Uterus (tissue), 4 donors: ENCODE data around the gene CPEB1. TPM values are rescaled to one million over a fixed set of nuclear protein-coding genes. Genes with fewer than 3 reads are reported as not detected.

Source experiments
- DNase-seq, 2 donors: peaks; one replicate each; pipeline ENCODE4 v3.0.0-alpha.2; 2019 to 2020
- H3K27ac ChIP-seq, 2 donors: fragments of 200-600 bp; sonication (generic); 1 replicate in 1 of 2; 2 replicates in 1 of 2; pipeline ENCODE4 v1.5.1; 2016 to 2018
- H3K27me3 ChIP-seq, 2 donors: fragments of 200-600 bp; sonication (generic); one replicate each; pipeline ENCODE4 v1.5.1; 2018 to 2019; ENCODE audit warnings: control low read depth in 1 of 2
- H3K36me3 ChIP-seq, 2 donors: fragments of 200-600 bp; sonication (generic); one replicate each; pipeline ENCODE4 v1.5.1; 2019; ENCODE audit warnings: control low read depth in 1 of 2
- H3K4me1 ChIP-seq, 2 donors: fragments of 200-600 bp; sonication (generic); one replicate each; pipeline ENCODE4 v1.5.1; 2018 to 2019; ENCODE audit warnings: control low read depth in 1 of 2
- H3K4me3 ChIP-seq, 2 donors: fragments of 200-600 bp; sonication (generic); 1 replicate in 1 of 2; 2 replicates in 1 of 2; pipeline ENCODE4 v1.5.1; 2018 to 2019; ENCODE audit warnings: mild to moderate bottlenecking in 1 of 2
- H3K9me3 ChIP-seq, 2 donors: fragments of 200-600 bp; sonication (generic); one replicate each; pipeline ENCODE4 v1.5.1; 2019; ENCODE audit warnings: control low read depth in 1 of 2
- POLR2A ChIP-seq, 2 donors: fragments of 450-650 bp; IDR thresholded peaks; one replicate each; pipeline ENCODE4 v1.6.1; 2016; ENCODE audit warnings: antibody characterized with exemption in 2 of 2, mild to moderate bottlenecking in 1 of 2, moderate library complexity in 1 of 2
- intact Hi-C: fragments of 100-400 bp; cut with DNase I; formaldehyde crosslinking; loops from one replicate; pipeline ENCODE4 v1.15.1; 2023; ENCODE audit warnings: low total_unique reads
- total RNA-seq, 4 donors: library from RNA; depleted of rRNA in 3 of 4; stranded (reverse); fragments of >200 nt in 3 of 4; gene quantifications; one replicate each; pipeline versions ENCODE4 v1.1.0 to v1.2.4, GENCODE V29; 2014 to 2023
- TF ChIP-seq, protein P1 (sequence below), 4 experiments: fragments of 200-600 bp in 2 of 4; fragments of 450-650 bp in 2 of 4; sonication (generic) in 2 of 4; IDR thresholded peaks; one replicate each; pipeline ENCODE4 v1.5.1; 2016 to 2019; ENCODE audit warnings: antibody characterized with exemption in 4 of 4, mild to moderate bottlenecking in 2 of 4, moderate library complexity in 1 of 4
- donor health status: DM: yes; HTN: yes; CAD: no.

CPEB1 gene
- total RNA-seq, 4 donors from 2014 or later: 0.77 to 14.1 (median 2.9) TPM

DNA sequence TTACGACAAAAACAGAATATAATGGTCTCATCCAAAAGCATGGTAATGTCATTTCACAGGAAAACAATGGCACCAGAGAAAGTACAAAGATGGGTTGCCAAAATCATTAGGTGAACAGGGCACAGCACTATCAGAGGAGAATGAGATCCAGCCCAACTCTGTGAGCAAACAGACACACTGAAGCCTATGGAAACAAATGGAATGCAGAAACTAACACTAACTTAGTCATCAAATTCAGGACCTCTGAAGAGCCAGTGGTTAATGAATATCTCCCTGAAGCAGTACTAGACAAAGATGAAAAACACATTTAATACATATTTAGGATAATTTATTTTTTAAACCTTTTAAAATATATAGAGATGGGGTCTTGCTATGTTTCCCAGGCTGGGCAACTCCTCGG is 92.3 kb downstream of the CPEB1 start:
- no peaks in the 10 kb centered on the region for H3K27me3 ChIP-seq

GRCh38 chr15:82554351-82554750 is 92.8 kb downstream of the CPEB1 start:
- TF ChIP-seq, protein P1, sequence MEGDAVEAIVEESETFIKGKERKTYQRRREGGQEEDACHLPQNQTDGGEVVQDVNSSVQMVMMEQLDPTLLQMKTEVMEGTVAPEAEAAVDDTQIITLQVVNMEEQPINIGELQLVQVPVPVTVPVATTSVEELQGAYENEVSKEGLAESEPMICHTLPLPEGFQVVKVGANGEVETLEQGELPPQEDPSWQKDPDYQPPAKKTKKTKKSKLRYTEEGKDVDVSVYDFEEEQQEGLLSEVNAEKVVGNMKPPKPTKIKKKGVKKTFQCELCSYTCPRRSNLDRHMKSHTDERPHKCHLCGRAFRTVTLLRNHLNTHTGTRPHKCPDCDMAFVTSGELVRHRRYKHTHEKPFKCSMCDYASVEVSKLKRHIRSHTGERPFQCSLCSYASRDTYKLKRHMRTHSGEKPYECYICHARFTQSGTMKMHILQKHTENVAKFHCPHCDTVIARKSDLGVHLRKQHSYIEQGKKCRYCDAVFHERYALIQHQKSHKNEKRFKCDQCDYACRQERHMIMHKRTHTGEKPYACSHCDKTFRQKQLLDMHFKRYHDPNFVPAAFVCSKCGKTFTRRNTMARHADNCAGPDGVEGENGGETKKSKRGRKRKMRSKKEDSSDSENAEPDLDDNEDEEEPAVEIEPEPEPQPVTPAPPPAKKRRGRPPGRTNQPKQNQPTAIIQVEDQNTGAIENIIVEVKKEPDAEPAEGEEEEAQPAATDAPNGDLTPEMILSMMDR (IDR thresholded peaks at IDR 0.05): no peak
- no peak for TF ChIP-seq POLR2A (IDR thresholded peaks at IDR 0.05)
- no peaks in the 10 kb centered on the region for H3K9me3 ChIP-seq
- H3K27me3 ChIP-seq: no peaks in the 10 kb centered on the region
- H3K36me3 ChIP-seq: no peaks in the 10 kb centered on the region
- intact Hi-C loops: no loop called here
- no peak overlapping the region for H3K27ac ChIP-seq
- no peak for DNase-seq
- no peak overlapping the region for H3K4me3 ChIP-seq
- no peaks in the 10 kb centered on the region for H3K4me1 ChIP-seq

More for the DNA sequence above, 92.3 kb downstream of the CPEB1 start:
- Histone ChIP-seq H3K9me3 (no peaks in the 10 kb centered on the region), H3K4me3 (no peak overlapping the region), H3K36me3 (no peaks in the 10 kb centered on the region), H3K27ac (no peak overlapping the region), H3K4me1 (no peaks in the 10 kb centered on the region)
- TF ChIP-seq, protein P1 (IDR thresholded peaks at IDR 0.05): no peak
- no peak for TF ChIP-seq POLR2A (IDR thresholded peaks at IDR 0.05)
- no peak for DNase-seq
- intact Hi-C loops: no loop called here

- no peaks in the 10 kb centered on the region for H3K4me1 ChIP-seq
- TF ChIP-seq, protein P1 (IDR thresholded peaks at IDR 0.05): no peak
- no peak for TF ChIP-seq POLR2A (IDR thresholded peaks at IDR 0.05)
- no peaks in the 10 kb centered on the region for H3K27me3 ChIP-seq
- H3K4me3 ChIP-seq: no peak overlapping the region
- intact Hi-C loops: no loop called here
- no peak overlapping the region for H3K27ac ChIP-seq
- no peaks in the 10 kb centered on the region for H3K36me3 ChIP-seq
- no peaks in the 10 kb centered on the region for H3K9me3 ChIP-seq
- DNase-seq: no peak
Measured at GRCh38 chr15:82553846-82554245, 93.3 kb downstream of the CPEB1 start.

DNA sequence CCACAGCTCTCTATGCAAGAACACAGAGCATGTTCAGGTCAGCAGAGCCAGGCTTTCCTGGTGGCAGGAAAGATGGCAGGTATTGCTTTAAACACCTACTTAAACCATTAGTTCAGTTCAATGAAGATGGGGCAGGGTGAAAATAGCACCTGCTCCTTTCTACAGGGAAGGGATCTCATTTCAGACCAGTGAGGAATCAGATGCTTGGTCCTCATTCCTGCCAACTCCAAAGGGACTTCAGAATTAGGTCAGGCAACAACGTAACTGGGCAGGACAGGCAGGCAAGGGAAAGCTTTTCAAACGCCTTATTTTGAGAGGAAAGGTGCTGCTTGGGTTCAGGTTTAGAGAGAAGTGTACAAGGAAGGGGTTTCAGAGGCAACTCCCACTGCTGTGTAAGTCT is 94.3 kb downstream of the CPEB1 start:
- intact Hi-C loops: no loop called here
- Histone ChIP-seq H3K4me3 (no peak overlapping the region), H3K27me3 (no peaks in the 10 kb centered on the region), H3K36me3 (no peaks in the 10 kb centered on the region), H3K4me1 (no peaks in the 10 kb centered on the region), H3K27ac (no peak overlapping the region), H3K9me3 (no peaks in the 10 kb centered on the region)
- TF ChIP-seq POLR2A (IDR thresholded peaks at IDR 0.05): no peak
- TF ChIP-seq, protein P1 (IDR thresholded peaks at IDR 0.05): no peak
- DNase-seq: no peak

GRCh38 chr15:82551646-82552247 is 95.4 kb downstream of the CPEB1 start:
- Histone ChIP-seq H3K36me3 (no peaks in the 10 kb centered on the region), H3K9me3 (no peaks in the 10 kb centered on the region), H3K27ac (no peak overlapping the region), H3K27me3 (no peaks in the 10 kb centered on the region), H3K4me1 (no peaks in the 10 kb centered on the region), H3K4me3 (no peak overlapping the region)
- DNase-seq: no peak
- intact Hi-C loops: no loop called here
- no peak for TF ChIP-seq POLR2A (IDR thresholded peaks at IDR 0.05)
- TF ChIP-seq, protein P1 (IDR thresholded peaks at IDR 0.05): no peak
